ENCODE results near the gene PPP1R10. TPM values are rescaled to one million over a fixed set of nuclear protein-coding genes. Genes with fewer than 3 reads are reported as not detected.

PPP1R10 gene
- total RNA-seq, 1 experiment from 2014 or later: 44.5 TPM

GRCh38 chr6:30618270-30618797, 1.3 kb upstream of the PPP1R10 start:
- peak overlapping the region; percentile 90 for H3K4me2 ChIP-seq (ENCODE audit: low read length)
- ChIA-PET POLR2A (ENCODE audit: unreplicated experiment) (interaction anchor here (0.5 to 0.9 kb wide), 2 partner anchors 69 to 99 kb away, joined by 3 to 4 read pairs; partner anchors contain the start of gene MDC1), CTCF (interaction anchor here (0.9 kb wide), 1 partner anchor 54 kb away, joined by 3 read pairs; the partner anchor contains the start of gene DHX16)
- H4K20me1 ChIP-seq (ENCODE audit: low read length): peaks cover 22% of the 10 kb centered on the region
- H3K9me2 ChIP-seq (replicated peaks; ENCODE audit: low read length): no peaks in the 10 kb centered on the region
- intact Hi-C loops (cut with micrococcal nuclease): no loop called here
- H3K9ac ChIP-seq (ENCODE audit: low read length): peak overlapping the region; percentile 99
- H3K79me2 ChIP-seq (ENCODE audit: low read length): peaks cover 52% of the 10 kb centered on the region
- no TSS peak for BruUV-seq (replicated peaks)
- H3F3A ChIP-seq (ENCODE audit: low read length, unreplicated experiment): peaks cover 25% of the 10 kb centered on the region
- H3K36me3 ChIP-seq (ENCODE audit: low read depth, low read length): peaks cover 22% of the 10 kb centered on the region
- no peaks in the 10 kb centered on the region for H3K9me3 ChIP-seq (ENCODE audit: low read length)
- peak overlapping the region; percentile 82 for H2AFZ ChIP-seq (ENCODE audit: low read length)
- DNase-seq: peak; percentile 24
- H3K27ac ChIP-seq (ENCODE audit: low read length): peak overlapping the region; percentile 92
- no peaks in the 10 kb centered on the region for H3K27me3 ChIP-seq (ENCODE audit: low read length)
- TF ChIP-seq EZH2 (IDR thresholded peaks at IDR 0.05; ENCODE audit: low read length, unreplicated experiment) (no peak), CTCF (conservative IDR thresholded peaks at IDR 0.05; ENCODE audit: low read depth, low read length) (no peak), EZH2phosphoT487 (IDR thresholded peaks at IDR 0.05; ENCODE audit: borderline replicate concordance, low read length) (no peak)
- H3K4me1 ChIP-seq (ENCODE audit: insufficient read depth, low read length): peaks cover 31% of the 10 kb centered on the region
- H3K4me3 ChIP-seq (ENCODE audit: low read length): peak overlapping the region; percentile 78
- no peak for ATAC-seq

- Histone ChIP-seq H3K9me3 (ENCODE audit: low read length) (no peaks in the 10 kb centered on the region), H3K4me1 (ENCODE audit: insufficient read depth, low read length) (peaks cover 37% of the 10 kb centered on the region), H3K79me2 (ENCODE audit: low read length) (peaks cover 56% of the 10 kb centered on the region), H3K27ac (ENCODE audit: low read length) (peak within 1 kb of the TSS; percentile 92), H3K9ac (ENCODE audit: low read length) (peak within 1 kb of the TSS; percentile 99), H3K27me3 (ENCODE audit: low read length) (no peaks in the 10 kb centered on the region), H3K4me2 (ENCODE audit: low read length) (peak within 1 kb of the TSS; percentile 99), H3F3A (ENCODE audit: low read length, unreplicated experiment) (peaks cover 25% of the 10 kb centered on the region), H4K20me1 (ENCODE audit: low read length) (peaks cover 28% of the 10 kb centered on the region), H3K4me3 (ENCODE audit: low read length) (peak within 1 kb of the TSS; percentile 86), H2AFZ (ENCODE audit: low read length) (peak within 1 kb of the TSS; percentile 82), H3K9me2 (replicated peaks; ENCODE audit: low read length) (no peaks in the 10 kb centered on the region), H3K36me3 (ENCODE audit: low read depth, low read length) (peaks cover 22% of the 10 kb centered on the region)
- BruUV-seq (replicated peaks): TSS peak; percentile 79
- intact Hi-C loops (cut with micrococcal nuclease): loop anchor here (1.0 kb wide), 2 partner anchors 56 to 103 kb away; partner anchors contain the start of genes DHX16 and TUBB
- POLR2A ChIA-PET (ENCODE audit: unreplicated experiment): interaction anchor here (0.7 to 0.9 kb wide), 2 partner anchors 95 to 99 kb away, joined by 3 read pairs; partner anchors contain the start of gene MDC1
- ATAC-seq: peak; percentile 79
- CTCF ChIA-PET: interaction anchor here (0.6 to 0.9 kb wide), 2 partner anchors 55 to 113 kb away, joined by 3 to 4 read pairs; partner anchors contain the start of gene DHX16
- TF ChIP-seq CTCF (conservative IDR thresholded peaks at IDR 0.05; ENCODE audit: low read depth, low read length): no peak
- TF ChIP-seq EZH2phosphoT487 (IDR thresholded peaks at IDR 0.05; ENCODE audit: borderline replicate concordance, low read length): no peak
- TF ChIP-seq EZH2 (IDR thresholded peaks at IDR 0.05; ENCODE audit: low read length, unreplicated experiment): no peak
- DNase-seq: peak; percentile 97
Observed at GRCh38 chr6:30617565-30618269, 674 bp upstream of the PPP1R10 start, which contains the start of gene MRPS18B. MRPS18B (plus strand) TSS chr6:30617840; CDS start chr6:30617866, 26 bp downstream.
